NCI-H774 (cell line): ENCODE data around the gene NEK9.
"Not testable (repeated sequence)": the region's sequence is repeated elsewhere in the genome, so short reads cannot be mapped to it uniquely, and the experiment has no call there.

ENCODE experiments used
- DNase-seq: peaks from one replicate; lab custom pipeline; 2025; lab: John Stamatoyannopoulos, UW

NEK9 gene

DNA sequence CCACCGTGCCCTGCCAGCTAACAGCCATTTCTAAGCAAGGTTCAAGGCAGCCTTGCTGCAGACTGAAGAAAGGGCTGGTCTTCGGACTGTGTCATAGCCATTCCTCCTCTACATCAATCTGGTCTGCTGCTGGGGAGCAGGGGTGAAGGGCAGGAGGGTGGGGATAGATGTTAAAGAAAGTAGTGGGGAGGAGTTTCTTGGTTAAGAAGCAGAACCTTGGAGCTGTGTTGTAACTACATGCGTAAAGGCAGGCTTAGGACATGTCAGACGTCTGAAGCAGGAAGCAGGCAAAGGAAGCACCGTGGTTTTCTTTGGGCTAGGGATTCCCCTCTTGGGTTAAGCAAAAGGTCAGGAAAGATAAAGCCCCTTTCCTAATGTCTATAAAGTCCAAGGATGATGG, 18.1 kb upstream of the NEK9 start:
- no peak for DNase-seq

DNA sequence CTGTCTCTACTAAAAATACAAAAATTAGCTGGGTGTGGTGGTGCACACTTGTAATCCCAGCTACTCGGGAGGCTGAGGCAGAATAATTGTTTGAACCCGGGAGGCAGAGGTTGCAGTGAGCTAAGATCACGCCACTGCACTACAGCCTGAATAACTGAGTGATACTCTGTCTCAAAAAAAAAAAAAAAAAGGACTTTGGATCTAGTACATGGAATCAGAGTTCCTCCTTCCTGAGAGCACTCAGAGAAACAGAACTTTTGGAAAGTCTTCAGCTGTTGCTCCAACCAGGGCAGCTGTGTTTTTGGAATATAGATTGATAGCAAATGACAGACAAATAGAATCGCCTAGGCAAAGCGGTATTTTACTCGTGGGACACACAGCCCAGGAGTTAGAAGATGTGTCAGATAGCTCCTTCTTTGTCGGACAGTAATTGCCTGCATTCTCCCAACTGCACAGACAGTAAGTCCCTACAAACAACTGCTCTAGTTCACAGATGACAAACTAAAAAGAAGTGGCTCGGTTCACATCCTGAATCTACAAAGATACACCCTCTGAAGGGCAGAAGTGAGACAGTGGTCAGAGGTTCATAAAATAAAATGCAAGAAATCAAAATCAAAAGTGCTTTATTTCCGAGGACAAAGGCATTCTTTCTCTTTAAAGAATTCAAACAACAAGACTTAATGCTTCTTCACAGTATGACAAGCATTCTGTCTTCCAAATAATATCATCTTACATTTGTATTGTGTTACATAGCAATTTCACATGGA, 17.1 kb upstream of the NEK9 start:
- no peak for DNase-seq

DNA sequence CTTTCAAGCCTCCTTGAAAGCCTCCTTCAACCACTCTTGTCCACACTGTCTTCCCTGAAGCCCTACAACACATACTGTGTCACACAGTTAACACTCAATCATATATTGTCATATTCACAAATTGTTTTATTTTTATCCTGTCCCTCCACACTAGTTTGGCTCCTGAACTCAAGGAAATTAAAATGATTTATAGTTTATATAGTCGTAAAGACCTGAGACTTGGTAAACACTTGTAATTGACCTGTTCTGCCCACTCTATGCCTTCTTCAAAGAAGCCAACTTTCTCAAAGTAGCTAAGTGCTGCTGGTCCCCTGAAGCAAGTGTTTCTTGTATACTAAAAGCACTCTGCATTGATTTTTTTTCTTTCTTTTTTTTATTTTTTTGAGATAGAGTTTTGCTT, 15.6 kb upstream of the NEK9 start:
- DNase-seq = no peak

DNA sequence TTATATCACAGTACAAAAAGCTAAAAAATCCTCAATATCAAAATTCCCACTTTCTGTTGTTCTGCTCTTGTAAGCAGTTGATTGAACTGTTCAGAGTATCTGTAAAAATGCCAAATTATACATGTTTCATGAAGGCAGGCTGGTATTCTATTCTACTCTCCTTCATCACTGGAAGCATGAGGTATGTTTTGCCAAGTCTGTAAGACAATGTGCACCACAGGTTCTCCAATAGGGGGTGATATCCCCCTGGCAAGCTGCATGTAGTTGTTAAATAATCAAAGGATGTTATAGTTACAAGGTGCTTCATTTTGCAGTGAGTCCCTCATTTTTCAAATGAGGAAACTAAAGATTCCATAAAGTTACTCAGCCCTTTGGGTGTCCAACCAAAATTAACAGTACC, 15.1 kb upstream of the NEK9 start:
- DNase-seq = no peak

DNA sequence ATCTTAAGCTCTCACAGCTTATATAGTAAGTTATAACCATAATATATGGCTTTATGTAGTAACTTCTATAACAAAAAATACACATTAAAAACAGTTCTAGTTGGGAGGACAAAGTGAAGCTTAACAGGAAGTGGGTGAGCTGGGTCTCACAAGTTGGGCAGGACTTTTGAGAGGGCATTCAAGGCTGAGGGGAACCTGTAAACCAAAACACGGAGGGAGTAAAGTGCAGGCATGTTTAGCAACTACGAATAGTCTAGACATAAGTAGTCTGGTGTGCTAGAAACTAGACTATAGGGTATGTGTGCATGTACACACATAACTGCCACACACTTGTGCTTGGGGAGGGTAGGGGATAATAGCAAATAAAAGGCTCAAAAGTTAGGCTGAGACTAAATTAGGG, 14.2 kb upstream of the NEK9 start:
- DNase-seq = no peak

DNA sequence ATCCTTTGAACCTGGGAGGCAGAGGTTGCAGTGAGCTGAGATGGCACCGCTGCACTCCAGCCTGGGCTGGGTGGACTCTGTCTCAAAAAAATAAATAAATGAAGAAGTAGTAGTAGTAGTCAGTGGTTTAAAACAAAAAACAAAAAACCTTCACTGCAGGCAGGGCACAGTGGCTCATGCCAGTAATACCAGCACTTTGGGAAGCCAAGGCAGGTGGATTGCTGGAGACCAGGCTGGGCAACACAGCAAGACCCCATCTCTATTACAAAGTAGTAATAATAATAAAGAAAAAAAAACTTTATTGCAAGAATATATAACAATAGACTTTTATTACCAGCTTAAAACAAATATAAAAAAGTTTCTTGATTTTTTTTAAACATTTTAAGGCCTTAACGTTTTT, 13.8 kb upstream of the NEK9 start:
- no peak for DNase-seq

DNA sequence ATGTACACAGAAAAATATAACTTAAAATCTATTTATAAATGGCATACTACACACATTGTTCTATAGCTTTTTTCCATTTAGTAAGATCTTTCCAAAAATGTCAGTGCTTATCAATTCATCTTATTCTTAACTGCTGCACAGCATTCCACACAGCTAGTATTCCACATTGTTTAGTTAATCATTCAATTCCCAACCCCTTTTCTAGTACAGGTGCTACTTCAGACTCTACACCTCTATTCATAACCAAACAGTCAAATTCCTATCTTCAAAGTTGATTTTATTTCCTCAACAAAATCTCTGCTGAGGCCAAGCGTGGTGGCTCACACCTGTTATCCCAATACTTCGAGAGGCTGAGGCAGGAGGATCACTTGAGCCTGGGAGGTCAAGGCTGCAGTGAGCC, 12.3 kb upstream of the NEK9 start:
- no peak for DNase-seq

DNA sequence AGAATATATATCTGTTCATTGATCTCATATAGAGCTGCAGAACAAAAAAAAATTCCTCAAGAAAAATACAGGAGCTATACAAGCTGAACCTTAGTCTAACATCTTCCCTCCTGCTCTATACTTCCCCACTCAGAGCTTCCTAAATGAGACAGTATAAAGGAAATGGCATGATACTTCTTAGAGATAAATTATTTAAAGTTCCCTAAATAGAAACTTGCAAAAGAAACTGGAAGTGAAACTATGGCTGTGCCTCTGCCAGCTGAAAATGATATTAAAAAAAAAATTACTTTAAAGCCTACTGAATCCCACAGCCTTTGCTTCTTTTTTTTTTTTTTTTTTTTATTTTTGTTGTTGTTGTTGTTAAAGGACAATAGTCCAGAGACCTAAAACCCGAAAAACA, 11.6 kb upstream of the NEK9 start:
- DNase-seq = no peak

DNA sequence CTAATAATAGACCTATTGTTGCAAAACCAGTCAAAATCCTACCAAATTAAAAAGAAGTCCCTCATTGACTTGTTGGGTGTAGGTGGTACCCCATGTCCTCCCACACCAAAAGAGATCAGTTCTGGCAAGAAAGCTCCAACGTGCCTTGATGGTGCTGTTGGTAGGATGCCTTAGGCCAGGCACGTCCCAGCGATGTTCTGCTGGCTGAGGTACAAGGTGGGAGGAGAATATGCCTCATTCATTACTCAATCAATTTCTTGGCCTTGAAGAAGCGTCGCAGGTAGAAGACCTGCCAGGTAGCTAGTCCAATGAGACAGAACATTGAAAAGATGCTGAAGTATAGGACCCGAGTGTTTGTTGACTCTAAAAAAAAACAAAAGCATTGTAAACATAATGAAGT, 7.8 kb upstream of the NEK9 start:
- no peak for DNase-seq

DNA sequence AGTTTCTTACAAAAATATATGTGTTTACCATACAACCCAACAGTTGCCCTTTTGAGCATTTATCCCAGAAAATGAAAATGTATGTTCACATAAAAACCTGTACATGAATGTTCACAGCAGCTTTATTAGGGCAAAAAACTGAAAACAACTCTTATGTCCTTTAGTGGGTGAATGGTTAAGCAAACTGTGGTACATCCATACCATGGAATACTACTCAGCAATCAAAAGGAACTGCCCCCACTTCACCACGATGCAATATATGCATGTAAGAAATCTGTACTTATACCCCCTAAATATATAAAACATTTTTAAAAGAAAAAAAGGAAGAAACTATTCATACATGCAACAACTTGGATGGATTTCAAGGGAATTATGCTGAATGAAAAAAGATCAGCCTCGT, 6.7 kb upstream of the NEK9 start:
- DNase-seq = no peak

DNA sequence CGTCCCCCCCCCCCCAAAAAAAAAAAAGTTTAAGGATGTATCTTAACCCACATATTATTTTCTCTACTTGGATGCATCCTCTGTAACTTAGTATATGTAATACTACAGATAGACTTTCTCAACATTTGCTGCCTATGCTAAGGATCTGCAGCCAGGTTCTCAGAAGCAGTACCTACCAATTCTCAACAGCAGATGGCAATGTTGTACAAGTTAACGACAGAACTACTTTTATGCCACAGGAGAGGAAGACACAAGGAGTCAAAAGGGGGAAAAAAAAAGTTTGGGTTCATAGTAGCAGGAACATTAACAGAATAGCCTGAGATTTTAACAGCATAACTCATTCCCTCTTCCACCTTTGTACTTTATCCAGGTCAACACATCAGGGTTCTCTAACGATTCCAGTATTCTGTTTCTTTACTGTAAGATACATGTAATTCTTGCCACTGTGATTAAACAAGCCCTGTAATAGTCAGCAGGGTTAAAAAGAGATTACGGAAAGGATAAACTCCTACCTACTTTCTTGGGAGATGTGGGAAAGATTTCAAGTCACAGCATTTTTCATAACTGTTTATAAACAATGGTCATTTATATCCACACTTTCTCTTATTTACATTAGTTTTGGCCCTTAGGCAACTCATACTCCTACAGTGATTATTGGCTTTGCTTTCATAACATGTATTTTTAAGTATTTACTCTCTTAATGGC, 5.7 kb upstream of the NEK9 start:
- peak; percentile 25 for DNase-seq

DNA sequence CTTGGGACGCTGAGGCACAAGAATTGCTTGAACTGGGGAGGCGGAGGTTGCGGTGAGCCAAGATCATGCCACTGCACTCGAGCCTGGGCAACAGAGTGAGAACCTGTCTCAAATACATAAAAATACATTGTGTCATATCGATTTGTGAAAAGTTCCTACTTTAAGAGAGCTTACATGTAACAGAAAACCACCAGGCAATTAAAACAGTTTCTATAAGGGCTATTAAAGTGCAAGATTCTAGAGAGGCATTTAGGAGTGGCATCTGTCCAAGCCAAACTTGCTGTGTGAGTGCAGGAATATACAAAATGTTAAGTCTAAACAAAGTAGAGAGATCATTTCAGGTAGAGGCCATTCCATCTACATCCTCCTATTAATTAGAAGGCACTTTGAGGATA, 1.7 kb upstream of the NEK9 start:
- DNase-seq = no peak

DNA sequence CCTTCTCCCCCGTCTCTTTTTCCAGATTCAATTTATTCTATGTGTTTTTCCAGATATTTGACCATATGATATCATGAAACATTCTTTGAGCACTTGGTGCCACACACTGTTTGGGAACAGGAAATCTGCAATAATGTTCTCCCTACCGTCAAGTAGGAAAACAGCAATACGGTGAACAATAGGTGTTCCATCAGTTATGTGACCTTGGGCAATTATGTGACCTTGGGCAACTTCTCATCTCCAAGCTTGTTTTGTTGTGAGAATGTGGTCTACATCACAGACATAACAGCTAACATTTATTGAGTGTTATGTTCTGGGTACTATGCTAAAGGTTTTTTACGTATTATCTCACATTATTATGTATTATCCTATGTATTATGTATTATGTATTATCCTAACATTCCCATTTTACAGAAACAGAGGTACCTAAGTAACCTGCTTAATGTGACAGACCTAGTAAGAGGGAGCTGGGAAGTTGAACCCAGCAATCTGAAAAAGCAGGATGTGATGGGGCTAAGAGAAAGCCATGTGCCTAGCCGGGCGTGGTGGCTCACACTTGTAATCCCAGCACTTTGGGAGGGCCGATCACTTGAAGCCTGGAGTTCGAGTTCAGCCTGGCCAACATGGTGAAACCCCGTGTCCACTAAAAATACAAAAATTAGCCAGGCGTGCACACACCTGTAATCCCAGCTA, 1.2 kb upstream of the NEK9 start:
- DNase-seq = no peak

DNA sequence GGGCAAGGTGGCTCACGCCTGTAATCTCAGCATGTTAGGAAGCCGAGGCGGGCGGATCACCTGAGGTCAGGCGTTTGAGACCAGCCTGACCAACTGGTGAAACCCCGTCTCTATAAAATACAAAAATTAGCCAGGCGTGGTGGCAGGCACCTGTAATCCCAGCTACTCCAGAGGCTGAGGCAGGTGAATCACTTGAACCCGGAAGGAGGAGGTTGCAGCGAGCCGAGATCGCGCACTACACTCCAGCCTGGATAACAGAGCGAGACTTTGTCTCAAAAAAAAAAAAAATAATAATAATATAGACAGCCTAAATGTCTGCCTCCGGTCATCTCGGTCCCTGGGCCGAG, 599 bp upstream of the NEK9 start:
- not testable (repeated sequence) for DNase-seq

DNA sequence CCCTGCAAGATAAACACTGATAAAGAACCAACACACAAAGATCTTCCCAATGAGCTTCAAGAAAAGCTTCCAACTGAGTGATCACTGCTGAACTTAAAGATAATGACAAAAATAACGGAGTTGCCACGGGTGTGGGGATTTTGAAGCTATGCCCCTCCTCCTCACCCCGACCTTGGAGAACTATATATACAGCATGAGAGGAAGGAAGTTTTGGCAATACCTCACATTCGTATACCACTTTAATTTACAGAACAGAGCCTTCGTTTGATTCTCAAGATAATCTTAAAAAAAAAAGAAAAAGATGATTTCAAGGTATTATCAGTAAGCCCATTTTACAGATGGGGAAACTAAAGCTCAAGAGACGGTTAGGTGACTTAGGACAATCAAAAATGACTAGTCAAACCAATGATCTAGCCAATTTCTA, 715 bp downstream of the NEK9 start:
- DNase-seq = no peak

DNA sequence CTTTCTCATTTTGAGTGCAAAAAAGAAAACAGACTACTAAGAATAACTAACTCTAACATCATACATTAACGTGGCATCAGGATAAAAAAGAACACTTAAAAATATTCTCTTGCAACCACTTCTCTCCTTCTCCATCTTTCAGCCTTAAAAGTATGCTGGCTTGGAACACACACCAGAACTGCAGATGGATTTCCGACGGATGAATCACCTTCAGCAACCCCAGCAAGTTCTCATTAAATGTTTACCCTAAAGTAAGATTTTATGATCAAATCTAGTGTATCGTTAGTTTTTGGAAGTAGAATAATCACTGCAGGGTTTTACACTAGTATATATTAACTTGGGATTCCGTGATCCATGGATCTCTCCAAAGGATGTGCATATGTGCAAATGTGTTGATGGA, 1.2 kb downstream of the NEK9 start:
- no peak for DNase-seq

DNA sequence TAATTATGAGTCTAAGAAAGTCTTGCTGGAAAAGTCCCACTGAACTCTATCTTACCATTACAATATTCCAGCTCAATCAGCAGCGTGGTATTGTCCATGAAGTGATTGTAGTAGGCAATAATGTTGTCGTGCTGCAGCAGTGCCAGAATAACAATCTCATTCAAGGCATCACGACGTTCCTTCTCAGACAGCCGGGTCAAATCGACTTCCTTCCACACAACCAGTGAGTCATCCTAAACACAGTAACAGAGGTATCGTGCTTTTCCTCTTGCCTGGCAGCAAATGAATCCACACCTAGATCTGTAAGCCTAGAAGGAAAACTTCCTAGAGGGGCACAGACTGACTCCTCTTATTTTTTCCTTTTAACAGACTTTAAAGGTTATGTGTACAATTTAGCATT, 2.9 kb downstream of the NEK9 start:
- DNase-seq = no peak

DNA sequence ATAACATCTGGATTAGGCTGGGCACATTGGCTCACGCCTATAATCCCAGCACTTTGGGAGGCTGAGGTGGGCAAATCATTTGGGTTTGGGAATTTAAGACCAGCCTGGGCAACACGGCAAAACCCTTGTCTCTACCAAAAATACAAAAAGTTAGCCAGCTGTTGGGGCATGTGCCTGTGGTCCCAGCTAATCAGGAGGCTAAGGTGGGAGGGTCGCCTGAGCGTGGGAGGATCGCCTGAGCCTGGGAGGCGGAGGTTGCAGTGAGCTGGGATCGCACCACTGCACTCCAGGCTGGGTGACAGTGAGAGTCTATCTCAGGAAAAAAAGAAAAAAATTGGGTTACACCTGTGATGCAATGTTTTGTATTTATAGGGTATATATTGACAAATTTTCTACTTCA, 5.3 kb downstream of the NEK9 start:
- no peak for DNase-seq

DNA sequence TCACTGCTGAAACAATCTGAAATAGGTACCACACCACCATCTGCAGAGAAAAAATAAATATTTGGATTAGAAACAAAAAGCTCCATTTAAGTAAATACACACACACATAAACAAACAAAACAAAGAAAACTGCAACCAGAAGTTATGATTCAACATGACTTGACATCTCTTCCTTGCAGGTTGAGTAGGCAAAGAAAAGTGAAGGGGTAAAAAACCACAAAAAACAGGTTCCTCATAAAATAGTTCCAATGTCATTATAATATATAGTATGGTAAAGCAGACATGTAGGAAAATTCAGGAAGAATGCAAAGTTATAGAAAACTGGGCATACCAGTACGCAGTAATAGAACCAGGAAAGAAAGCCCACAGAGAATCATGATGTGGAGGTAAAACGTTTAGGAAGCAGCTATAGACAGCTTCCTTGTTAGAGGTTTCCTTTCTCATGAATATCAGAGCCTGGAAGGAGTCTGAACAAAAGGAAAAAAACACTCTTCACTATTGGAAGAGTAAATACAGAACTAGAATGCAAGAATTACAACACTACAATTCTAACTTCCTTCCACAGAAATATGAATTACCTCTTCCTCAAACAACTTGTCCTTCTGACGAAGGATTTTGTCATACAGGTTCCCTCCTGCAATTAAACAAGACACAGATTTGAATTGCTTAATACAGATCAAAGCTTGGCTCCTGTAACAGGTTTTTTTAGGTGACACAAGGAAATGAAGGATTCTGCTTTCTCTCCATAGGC, 6.1 kb downstream of the NEK9 start:
- no peak for DNase-seq

DNA sequence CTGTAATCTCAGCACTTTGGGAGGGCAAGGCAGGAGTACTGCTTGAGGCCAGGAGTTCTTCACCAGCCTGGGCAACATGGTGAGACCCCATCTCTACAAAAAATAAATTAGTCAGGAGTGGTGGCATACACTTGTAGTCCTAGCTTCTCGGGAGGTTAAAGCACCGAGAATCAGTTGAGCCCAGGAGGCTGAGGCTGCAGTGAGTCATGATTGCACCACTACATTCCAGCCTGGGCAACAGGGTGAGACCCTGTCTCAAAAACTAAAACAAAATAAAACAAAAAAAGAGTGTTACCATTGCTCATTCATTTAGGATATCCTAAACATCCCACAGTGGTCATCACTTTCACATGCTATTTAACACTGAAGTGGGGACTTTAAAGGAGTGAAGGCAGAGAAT, 7.8 kb downstream of the NEK9 start:
- no peak for DNase-seq

DNA sequence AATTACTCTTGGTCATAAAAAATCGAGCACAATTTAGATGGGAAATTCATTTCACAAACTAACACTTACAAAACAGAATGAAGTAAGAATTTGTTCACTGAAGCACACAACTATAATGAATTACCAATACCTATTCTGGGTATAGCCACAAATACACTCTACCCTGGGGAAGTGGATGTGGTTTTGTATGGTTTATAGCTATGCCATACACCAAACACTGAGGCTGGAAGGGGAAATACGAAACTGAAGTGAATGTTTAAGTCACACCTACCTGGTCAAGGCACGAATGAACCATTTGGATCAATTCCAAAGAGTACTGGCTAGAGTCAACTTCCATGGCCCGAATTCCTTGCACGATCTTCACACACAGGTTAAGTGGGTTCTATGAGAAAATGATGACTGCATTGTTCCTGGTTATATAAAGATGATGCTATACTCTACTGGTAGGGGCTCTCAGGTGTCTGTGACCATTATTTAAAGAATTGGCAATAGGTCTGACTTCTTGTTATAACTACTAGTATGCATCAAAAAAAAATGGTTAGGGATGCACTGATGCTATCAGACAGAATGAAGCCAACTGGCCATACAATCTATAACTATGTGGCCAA, 12.8 kb downstream of the NEK9 start:
- DNase-seq = no peak

DNA sequence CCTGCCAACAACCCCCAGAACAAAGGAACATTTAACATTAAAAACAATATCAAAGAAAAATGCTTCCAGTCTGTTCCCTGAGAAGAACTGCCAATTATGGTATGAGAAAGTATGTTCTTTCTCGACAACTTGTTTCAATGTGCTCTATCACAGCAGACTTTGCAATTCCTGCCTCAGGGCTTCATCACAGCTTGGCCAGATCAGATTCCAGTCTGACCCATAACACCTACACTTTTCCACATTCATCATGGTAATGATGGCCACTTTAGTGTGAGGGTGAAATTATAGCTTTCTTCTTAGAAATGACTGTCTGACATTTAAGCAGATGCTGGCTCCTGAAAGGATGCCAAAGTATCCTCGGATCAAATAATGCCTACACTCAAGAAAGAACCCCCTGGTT, 17.0 kb downstream of the NEK9 start:
- no peak for DNase-seq
